ENCODE results near the gene SFI1.

- TF ChIP-seq CTCF (IDR thresholded peaks at IDR 0.05) = no peak
- no peak for TF ChIP-seq POLR2A (IDR thresholded peaks at IDR 0.05)
Observed at GRCh38 chr22:31610611-31611010, 114.3 kb downstream of the SFI1 start.
